Measurements from ENCODE around the gene FAM228B.

DNA sequence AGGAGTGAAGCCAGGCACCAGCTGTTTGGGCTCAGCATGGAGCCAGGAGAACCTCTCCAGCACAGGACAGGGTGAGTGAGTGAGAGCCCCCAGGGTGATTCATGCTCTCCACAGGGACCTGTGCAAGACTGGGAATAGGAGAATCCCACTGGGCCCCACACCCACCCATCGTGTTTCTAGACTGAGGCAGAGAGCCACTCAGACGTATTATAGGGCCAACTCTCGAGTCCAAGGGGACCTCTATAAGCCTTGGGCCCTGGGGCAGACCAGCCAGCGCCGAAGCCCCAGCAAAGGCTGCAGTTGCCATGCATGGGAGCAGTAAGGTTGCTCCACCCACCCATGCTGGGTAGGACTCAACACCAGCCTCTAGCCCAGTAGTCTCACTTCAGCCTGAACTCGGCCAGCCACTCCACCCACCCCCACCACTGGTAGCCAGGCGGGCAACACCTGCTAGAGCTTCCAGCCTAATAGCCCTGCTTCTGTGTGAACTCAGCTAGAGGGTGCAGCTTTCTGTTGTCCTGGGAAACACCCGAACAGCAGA, 19.1 kb upstream of the FAM228B start:
- TF ChIP-seq, protein P1, sequence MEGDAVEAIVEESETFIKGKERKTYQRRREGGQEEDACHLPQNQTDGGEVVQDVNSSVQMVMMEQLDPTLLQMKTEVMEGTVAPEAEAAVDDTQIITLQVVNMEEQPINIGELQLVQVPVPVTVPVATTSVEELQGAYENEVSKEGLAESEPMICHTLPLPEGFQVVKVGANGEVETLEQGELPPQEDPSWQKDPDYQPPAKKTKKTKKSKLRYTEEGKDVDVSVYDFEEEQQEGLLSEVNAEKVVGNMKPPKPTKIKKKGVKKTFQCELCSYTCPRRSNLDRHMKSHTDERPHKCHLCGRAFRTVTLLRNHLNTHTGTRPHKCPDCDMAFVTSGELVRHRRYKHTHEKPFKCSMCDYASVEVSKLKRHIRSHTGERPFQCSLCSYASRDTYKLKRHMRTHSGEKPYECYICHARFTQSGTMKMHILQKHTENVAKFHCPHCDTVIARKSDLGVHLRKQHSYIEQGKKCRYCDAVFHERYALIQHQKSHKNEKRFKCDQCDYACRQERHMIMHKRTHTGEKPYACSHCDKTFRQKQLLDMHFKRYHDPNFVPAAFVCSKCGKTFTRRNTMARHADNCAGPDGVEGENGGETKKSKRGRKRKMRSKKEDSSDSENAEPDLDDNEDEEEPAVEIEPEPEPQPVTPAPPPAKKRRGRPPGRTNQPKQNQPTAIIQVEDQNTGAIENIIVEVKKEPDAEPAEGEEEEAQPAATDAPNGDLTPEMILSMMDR (IDR thresholded peaks at IDR 0.05), result no peak
- no peak for TF ChIP-seq POLR2A (IDR thresholded peaks at IDR 0.05; ENCODE audit: low read depth)
- TF ChIP-seq POLR2AphosphoS5 (IDR thresholded peaks at IDR 0.05), result no peak
